ENCODE results near the gene PDX1.
"Not testable (repeated sequence)": the region's sequence is repeated elsewhere in the genome, so short reads cannot be mapped to it uniquely, and the experiment has no call there.

PDX1 gene

GRCh38 chr13:27959976-27960361 lies 40.2 kb downstream of the PDX1 start:
- DNase-seq: no peak

- DNase-seq: peak; percentile 31
Measured at GRCh38 chr13:27960362-27961226, 40.8 kb downstream of the PDX1 start.

DNA sequence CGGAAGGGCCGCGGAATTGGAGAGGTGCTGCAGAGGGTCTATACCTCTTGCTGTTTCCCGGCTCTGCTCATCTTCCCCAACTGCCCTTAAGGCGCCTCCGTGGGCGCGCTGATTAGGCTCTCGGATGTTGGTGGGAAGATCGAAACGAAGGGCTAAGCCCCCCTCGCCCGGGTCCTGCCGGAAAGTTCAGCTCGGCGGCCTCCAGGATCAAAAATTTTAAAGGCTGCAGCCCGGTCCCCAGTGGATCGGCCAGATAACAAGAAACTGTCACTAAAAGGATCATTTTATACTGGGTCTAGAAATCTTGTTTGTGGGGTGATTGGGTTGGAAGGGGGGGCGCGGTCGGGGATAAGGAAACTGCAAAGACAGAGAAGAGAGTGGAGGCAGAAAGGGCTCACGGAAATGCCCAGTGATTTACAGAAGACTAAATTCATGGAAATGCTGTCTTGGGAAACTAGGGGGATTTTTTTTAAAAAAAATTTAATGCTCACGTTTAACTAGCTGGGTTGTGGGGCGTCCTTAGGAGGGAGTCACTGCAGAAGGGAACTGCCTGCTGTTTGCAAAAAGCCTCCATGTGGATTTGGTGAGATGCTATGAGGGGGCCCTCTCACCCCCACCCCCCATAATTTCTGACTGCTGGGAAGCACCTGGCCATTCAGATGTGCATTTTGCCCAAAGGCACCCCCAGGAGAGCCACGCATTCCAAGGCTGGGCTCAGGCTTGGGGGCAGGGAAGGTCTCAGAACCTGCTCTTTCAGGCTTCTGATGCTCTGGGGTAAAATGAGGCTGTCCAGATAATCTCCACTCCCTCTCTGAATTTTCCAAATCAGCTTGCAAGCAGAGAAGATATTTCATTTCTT lies 41.7 kb downstream of the PDX1 start:
- no peak for DNase-seq

GRCh38 chr13:27962128-27962841 lies 42.5 kb downstream of the PDX1 start:
- DNase-seq: no peak

GRCh38 chr13:27962982-27963381 lies 43.2 kb downstream of the PDX1 start:
- no peak for DNase-seq

GRCh38 chr13:27963491-27963890 lies 43.7 kb downstream of the PDX1 start:
- DNase-seq: no peak

- not testable (repeated sequence) for DNase-seq
Measured at GRCh38 chr13:27964206-27964605, 44.4 kb downstream of the PDX1 start.

DNA sequence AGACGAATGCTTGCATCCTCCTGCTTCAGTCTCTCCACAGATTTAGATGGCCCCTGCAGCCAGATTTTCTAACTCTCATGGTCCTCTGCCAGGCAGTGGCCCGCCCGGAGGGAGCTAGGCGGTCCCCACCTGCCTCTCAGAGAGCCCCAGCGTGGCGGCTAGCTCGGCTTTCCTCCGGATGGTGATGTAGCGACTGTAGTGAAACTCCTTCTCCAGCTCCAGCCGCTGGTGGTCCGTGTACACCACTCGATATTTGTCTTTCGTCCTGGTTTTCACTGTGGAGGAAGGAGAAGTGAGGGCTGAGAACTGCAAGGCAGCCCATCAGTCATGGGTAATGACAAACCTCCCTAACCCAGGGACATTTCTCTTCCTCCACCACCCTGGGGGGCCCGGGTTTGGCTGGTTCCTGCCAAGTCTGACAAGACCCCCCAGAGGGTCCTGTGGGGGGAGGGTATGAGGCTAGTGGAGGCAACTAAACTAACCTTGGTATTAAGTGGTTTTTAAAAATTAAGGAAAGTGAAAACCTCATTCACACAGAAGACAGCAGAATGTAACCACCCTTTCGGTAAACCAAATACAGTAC lies 45.0 kb downstream of the PDX1 start:
- no peak for DNase-seq

GRCh38 chr13:27965343-27965739 lies 45.5 kb downstream of the PDX1 start:
- DNase-seq: no peak

GRCh38 chr13:27965740-27966640 lies 46.2 kb downstream of the PDX1 start:
- no peak for DNase-seq

- DNase-seq: no peak
Measured at GRCh38 chr13:27966641-27967202, 46.9 kb downstream of the PDX1 start.

GRCh38 chr13:27967203-27967735 lies 47.5 kb downstream of the PDX1 start:
- no peak for DNase-seq

DNA sequence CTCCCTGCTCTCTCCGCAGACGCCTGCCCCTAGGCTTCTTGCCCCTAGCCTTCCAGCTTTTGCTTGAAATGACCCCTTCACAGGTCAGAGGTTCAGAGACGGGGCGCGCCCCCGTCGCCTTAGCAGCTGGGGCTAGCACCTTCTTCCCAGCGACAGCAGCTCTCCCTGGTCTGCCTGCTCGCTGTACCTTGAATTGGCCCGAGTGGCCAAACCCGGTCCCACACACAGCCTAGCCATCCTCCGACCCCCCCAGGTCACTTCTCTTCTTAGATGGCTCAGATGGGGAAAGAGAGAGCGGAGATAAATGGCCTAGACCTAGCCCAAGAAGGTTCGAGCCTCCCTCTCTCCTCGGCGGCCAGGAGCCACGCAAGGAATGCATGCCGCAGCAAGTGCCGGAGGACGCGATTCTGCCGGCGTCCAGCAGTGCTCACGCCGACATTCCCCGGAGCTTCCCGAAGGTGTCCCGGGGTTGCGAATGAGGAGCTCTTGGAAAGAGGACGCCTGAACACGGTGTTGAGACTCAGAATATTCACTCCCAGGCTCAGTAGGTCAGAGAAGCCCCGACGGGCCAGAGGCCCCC lies 48.0 kb downstream of the PDX1 start:
- DNase-seq: no peak

- no peak for DNase-seq
Measured at GRCh38 chr13:27968316-27969081, 48.7 kb downstream of the PDX1 start.

DNA sequence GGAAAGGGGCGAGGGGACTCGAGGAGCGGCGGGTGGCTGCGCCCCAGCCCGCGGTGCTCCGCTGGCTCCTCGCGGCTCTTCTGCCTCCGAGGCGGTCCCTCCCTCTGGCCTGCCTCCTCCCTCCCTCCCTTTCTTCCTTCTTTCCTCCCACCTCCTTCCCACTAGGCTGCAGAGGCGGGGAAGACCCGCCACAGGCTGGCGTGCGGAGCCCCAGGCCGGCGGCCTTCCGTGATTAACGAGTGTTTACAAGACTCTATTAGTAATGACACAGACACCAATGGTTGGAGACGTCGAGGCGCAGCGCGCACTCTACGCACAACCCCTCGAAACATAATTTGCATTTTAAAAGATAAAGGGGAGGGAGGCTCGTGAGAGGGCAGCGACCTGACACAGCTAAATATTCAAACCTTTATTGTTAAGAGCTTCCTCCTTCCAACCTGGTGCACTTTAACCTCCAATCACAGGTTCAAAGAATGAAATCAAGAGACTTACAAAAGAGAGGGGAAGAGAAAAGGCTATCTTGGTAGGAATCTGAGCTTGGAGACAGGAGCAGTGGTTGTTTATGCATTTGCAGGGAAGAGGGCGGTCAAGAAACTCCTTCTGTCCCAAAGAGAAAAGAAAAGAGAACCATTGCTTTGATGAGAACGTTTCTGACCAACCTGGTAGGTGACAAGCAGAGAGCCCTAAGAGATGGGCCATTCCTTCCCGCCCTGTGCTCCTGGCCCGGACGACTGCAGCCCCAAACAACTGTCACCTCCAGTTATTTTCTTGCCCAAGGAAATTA lies 49.5 kb downstream of the PDX1 start, which contains the start of gene CDX2:
TSS of gene CDX2 (minus strand) at position 234 of the 784 bp plus-strand sequence. CDS start 309 bp downstream, outside the sequence.
- no peak for DNase-seq

- DNase-seq: no peak
Measured at GRCh38 chr13:27969866-27970229, 50.0 kb downstream of the PDX1 start.

- DNase-seq: no peak
Measured at GRCh38 chr13:27970382-27971235, 50.8 kb downstream of the PDX1 start.

DNA sequence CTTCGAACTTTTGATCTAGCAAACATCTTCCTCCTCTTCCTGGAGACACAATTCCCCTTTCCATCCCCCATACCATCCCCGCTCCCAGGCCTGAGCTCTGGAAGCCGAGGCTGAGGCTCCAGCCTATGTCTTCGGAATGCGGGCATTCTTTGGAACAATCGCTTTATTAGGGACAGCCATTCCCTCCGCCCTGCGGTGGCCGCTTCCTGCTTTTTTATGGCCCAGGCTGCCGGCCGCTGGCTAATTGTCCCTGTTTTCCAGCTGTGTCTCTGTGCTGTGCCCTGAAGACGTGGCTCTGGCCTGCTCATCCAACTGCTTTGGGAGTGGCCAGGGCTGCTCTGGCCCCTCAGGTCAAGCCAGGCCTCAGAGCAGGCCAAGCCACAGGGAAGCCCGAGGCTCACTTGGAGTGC lies 51.4 kb downstream of the PDX1 start:
- DNase-seq: no peak
